Nephron (organoid): ENCODE results near the gene ZNF813.
"Not testable (repeated sequence)": the region's sequence is repeated elsewhere in the genome, so short reads cannot be mapped to it uniquely, and the experiment has no call there.

Experiments used
- H3K27ac Mint-ChIP-seq, 3 experiments: 2 replicates each; pipeline ENCODE4 v1.8.0; 2020; ENCODE audit warnings: mixed read lengths in 3 of 3, mild to moderate bottlenecking in 2 of 3, moderate library complexity in 1 of 3
- H3K27me3 Mint-ChIP-seq: 2 replicates; pipeline ENCODE4 v1.8.0; 2021; ENCODE audit warnings: low read depth, mild to moderate bottlenecking, moderate library complexity, mixed read lengths
- H3K36me3 Mint-ChIP-seq: 2 replicates; pipeline ENCODE4 v1.8.0; 2020; ENCODE audit warnings: low read depth, mixed read lengths
- H3K4me1 Mint-ChIP-seq: 2 replicates; pipeline ENCODE4 v1.8.0; 2020; ENCODE audit warnings: mixed read lengths
- H3K4me3 Mint-ChIP-seq, 3 experiments: 2 replicates each; pipeline ENCODE4 v1.8.0; 2020; ENCODE audit warnings: mild to moderate bottlenecking in 3 of 3, mixed read lengths in 3 of 3, moderate library complexity in 2 of 3
- H3K9me3 Mint-ChIP-seq: 2 replicates; pipeline ENCODE4 v1.8.0; 2020; ENCODE audit warnings: mixed read lengths
- TF ChIP-seq, protein P1 (sequence below), 3 experiments: fragments of 200-600 bp; sonication (generic); IDR thresholded peaks; one replicate each; pipeline ENCODE4 v1.5.0; 2021; ENCODE audit warnings: antibody characterized with exemption in 3 of 3; ENCODE audit not compliant: unreplicated experiment in 3 of 3

Gene ZNF813

GRCh38 chr19:53485046-53486004, 17.8 kb downstream of the ZNF813 start:
- H3K4me1 Mint-ChIP-seq, result no peaks in the 10 kb centered on the region
- H3K4me3 Mint-ChIP-seq, result no peak overlapping the region
- H3K9me3 Mint-ChIP-seq, result peaks cover 51% of the 10 kb centered on the region
- H3K27me3 Mint-ChIP-seq, result no peaks in the 10 kb centered on the region
- no peak overlapping the region for H3K27ac Mint-ChIP-seq
- TF ChIP-seq, protein P1, sequence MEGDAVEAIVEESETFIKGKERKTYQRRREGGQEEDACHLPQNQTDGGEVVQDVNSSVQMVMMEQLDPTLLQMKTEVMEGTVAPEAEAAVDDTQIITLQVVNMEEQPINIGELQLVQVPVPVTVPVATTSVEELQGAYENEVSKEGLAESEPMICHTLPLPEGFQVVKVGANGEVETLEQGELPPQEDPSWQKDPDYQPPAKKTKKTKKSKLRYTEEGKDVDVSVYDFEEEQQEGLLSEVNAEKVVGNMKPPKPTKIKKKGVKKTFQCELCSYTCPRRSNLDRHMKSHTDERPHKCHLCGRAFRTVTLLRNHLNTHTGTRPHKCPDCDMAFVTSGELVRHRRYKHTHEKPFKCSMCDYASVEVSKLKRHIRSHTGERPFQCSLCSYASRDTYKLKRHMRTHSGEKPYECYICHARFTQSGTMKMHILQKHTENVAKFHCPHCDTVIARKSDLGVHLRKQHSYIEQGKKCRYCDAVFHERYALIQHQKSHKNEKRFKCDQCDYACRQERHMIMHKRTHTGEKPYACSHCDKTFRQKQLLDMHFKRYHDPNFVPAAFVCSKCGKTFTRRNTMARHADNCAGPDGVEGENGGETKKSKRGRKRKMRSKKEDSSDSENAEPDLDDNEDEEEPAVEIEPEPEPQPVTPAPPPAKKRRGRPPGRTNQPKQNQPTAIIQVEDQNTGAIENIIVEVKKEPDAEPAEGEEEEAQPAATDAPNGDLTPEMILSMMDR (IDR thresholded peaks at IDR 0.05; ENCODE audit: unreplicated experiment in 3 of 3), result no peak
- peaks cover 95% of the 10 kb centered on the region for H3K36me3 Mint-ChIP-seq

DNA sequence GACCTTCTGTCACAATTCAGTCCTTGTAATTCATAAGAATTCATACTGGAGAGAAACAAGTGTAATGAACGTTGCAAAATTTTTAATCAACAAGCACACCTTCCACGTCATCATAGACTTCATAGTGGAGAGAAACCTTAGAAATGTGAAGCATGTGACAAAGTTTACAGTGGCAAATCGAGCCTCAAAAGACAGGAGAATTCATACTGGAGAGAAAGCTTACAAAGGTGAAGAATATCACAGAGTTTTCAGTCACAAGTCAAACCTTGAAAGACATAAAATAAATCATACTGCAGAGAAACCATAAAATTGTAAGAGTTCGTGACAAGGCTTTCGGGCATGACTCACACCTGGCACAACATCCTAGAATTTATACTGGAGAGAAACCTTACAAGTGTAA, 24.6 kb downstream of the ZNF813 start:
- Mint-ChIP-seq H3K4me1 (no peaks in the 10 kb centered on the region), H3K27ac (no peak overlapping the region), H3K27me3 (no peaks in the 10 kb centered on the region), H3K9me3 (peaks cover 51% of the 10 kb centered on the region), H3K4me3 (no peak overlapping the region), H3K36me3 (peaks cover 87% of the 10 kb centered on the region)
- TF ChIP-seq, protein P1 (IDR thresholded peaks at IDR 0.05; ENCODE audit: unreplicated experiment in 3 of 3), result no peak

- H3K27me3 Mint-ChIP-seq, H3K4me1 Mint-ChIP-seq, H3K4me3 Mint-ChIP-seq: not testable (repeated sequence)
- Mint-ChIP-seq H3K36me3 (peaks cover 39% of the 10 kb centered on the region), H3K9me3 (peaks cover 19% of the 10 kb centered on the region), H3K27ac (peak overlapping the region in 2 of 3 experiments; percentile 36 to 81)
Measured at GRCh38 chr19:53497311-53498023, 29.9 kb downstream of the ZNF813 start.

GRCh38 chr19:53498024-53498395, 30.5 kb downstream of the ZNF813 start:
- not testable (repeated sequence) for H3K27me3 Mint-ChIP-seq, H3K4me3 Mint-ChIP-seq, H3K4me1 Mint-ChIP-seq
- peak overlapping the region in 1 of 3 experiments; percentile 81 for H3K27ac Mint-ChIP-seq
- peaks cover 33% of the 10 kb centered on the region for H3K36me3 Mint-ChIP-seq
- peaks cover 13% of the 10 kb centered on the region for H3K9me3 Mint-ChIP-seq

GRCh38 chr19:53503151-53503550, 35.6 kb downstream of the ZNF813 start:
- H3K4me1 Mint-ChIP-seq, result peaks cover 21% of the 10 kb centered on the region
- H3K4me3 Mint-ChIP-seq, H3K9me3 Mint-ChIP-seq, H3K27ac Mint-ChIP-seq, H3K36me3 Mint-ChIP-seq, H3K27me3 Mint-ChIP-seq: not testable (repeated sequence)

DNA sequence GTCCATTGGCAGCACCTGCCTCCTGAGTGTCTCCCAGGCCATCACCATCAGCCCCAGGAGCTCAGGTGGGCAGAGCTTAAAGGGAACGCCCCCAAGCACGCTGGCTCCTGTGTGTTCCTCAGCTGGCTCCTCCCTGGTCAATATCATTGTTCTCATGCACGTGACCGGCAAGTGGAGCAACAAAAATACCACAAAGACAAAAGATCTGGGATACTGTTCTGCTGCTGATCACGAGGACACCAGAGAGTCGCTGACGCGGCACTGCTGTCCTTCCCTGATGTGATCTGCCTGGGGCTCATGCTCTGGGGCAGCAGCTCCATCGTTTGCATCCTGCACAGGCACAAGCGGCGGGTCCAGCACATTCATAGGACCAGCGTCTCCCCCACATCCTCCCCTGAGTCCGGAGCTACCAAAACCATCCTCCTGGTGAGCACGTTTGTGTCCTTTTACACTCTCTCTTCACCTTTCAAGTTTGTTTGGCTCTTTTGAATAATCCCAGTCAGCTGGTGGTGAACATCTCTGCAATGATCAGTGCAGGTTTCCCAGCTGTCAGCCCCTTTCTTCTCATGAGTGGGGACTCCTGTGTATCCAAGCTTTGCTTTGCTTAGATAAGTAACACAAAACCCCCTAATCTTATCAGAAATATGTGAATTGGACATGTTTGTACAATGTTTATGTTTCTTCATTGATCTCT, 36.3 kb downstream of the ZNF813 start:
- Mint-ChIP-seq H3K27ac (peak overlapping the region in 2 of 3 experiments; percentile 81 to 93), H3K4me3 (peak overlapping the region in 2 of 3 experiments; percentile 78 to 82), H3K4me1 (peaks cover 26% of the 10 kb centered on the region)
- not testable (repeated sequence) for H3K9me3 Mint-ChIP-seq, H3K27me3 Mint-ChIP-seq, H3K36me3 Mint-ChIP-seq
- TF ChIP-seq, protein P1 (IDR thresholded peaks at IDR 0.05; ENCODE audit: unreplicated experiment in 3 of 3), result peak; percentile 7 to 21 (median 16)

DNA sequence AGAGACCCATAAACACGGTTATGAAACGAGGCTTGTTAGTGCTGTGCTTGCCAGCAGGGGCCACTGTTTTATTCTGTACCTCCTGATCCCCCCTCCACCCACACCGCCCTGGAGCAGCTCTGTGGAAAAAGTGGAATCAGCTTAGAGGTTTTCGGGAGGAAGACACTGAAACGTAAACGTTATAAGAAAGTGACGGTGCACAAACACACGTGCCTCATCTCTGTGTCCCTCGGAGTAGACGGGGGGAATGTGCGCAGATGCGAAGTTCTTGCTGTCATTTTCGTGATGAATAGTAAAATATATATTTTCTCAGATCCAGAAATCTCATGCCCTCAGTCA, 36.8 kb downstream of the ZNF813 start:
- Mint-ChIP-seq H3K4me3 (peak overlapping the region; percentile 57 to 82 (median 78)), H3K27ac (peak overlapping the region; percentile 81 to 93 (median 85)), H3K4me1 (peaks cover 26% of the 10 kb centered on the region)
- H3K9me3 Mint-ChIP-seq, H3K36me3 Mint-ChIP-seq, H3K27me3 Mint-ChIP-seq: not testable (repeated sequence)
- TF ChIP-seq, protein P1 (IDR thresholded peaks at IDR 0.05; ENCODE audit: unreplicated experiment in 3 of 3), result peak in 1 of 3 experiments; percentile 14
